ENCODE measurements around the gene LNX2.

Gene LNX2

GRCh38 chr13:27592865-27593264 is 27.5 kb downstream of the LNX2 start:
- Histone ChIP-seq H3K27ac (ENCODE audit: low read depth, low read length) (no peak overlapping the region), H3K36me3 (ENCODE audit: low read length) (no peaks in the 10 kb centered on the region), H4K20me1 (ENCODE audit: low read depth, low read length) (peaks cover 17% of the 10 kb centered on the region), H3K79me2 (ENCODE audit: insufficient read depth, low read length) (peaks cover 10% of the 10 kb centered on the region; the same call in 1 of the 2 replicates), H3K9ac (ENCODE audit: low read length) (no peak overlapping the region), H2AFZ (ENCODE audit: low read depth, low read length, severe bottlenecking) (no peak overlapping the region), H3K9me2 (replicated peaks; ENCODE audit: insufficient read depth, low read length) (no peaks in the 10 kb centered on the region), H3K4me2 (ENCODE audit: low read depth, low read length, poor library complexity, severe bottlenecking) (no peak overlapping the region), H3K4me3 (ENCODE audit: insufficient read depth, low read length, poor library complexity, severe bottlenecking) (no peak overlapping the region), H3K9me3 (ENCODE audit: insufficient read depth, low read length) (no peaks in the 10 kb centered on the region), H3F3A (ENCODE audit: insufficient read depth) (no peaks in the 10 kb centered on the region), H3K27me3 (ENCODE audit: low read length) (no peaks in the 10 kb centered on the region)
- no peak for TF ChIP-seq EZH2phosphoT487 (conservative IDR thresholded peaks at IDR 0.05; ENCODE audit: low read length)
- TF ChIP-seq, protein P1, sequence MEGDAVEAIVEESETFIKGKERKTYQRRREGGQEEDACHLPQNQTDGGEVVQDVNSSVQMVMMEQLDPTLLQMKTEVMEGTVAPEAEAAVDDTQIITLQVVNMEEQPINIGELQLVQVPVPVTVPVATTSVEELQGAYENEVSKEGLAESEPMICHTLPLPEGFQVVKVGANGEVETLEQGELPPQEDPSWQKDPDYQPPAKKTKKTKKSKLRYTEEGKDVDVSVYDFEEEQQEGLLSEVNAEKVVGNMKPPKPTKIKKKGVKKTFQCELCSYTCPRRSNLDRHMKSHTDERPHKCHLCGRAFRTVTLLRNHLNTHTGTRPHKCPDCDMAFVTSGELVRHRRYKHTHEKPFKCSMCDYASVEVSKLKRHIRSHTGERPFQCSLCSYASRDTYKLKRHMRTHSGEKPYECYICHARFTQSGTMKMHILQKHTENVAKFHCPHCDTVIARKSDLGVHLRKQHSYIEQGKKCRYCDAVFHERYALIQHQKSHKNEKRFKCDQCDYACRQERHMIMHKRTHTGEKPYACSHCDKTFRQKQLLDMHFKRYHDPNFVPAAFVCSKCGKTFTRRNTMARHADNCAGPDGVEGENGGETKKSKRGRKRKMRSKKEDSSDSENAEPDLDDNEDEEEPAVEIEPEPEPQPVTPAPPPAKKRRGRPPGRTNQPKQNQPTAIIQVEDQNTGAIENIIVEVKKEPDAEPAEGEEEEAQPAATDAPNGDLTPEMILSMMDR (IDR thresholded peaks at IDR 0.05; ENCODE audit: insufficient read depth, low read length, poor library complexity, severe bottlenecking), result no peak

GRCh38 chr13:27588405-27588804 is 31.9 kb downstream of the LNX2 start:
- Histone ChIP-seq H3K27ac (ENCODE audit: low read depth, low read length) (no peak overlapping the region), H3K9me3 (ENCODE audit: insufficient read depth, low read length) (no peaks in the 10 kb centered on the region), H3K79me2 (ENCODE audit: insufficient read depth, low read length) (peaks cover 4% of the 10 kb centered on the region; the same call in 1 of the 2 replicates), H3K4me3 (ENCODE audit: insufficient read depth, low read length, poor library complexity, severe bottlenecking) (no peak overlapping the region), H3K9ac (ENCODE audit: low read length) (no peak overlapping the region), H3K36me3 (ENCODE audit: low read length) (no peaks in the 10 kb centered on the region), H3K27me3 (ENCODE audit: low read length) (no peaks in the 10 kb centered on the region), H2AFZ (ENCODE audit: low read depth, low read length, severe bottlenecking) (no peak overlapping the region), H3K4me2 (ENCODE audit: low read depth, low read length, poor library complexity, severe bottlenecking) (no peak overlapping the region), H4K20me1 (ENCODE audit: low read depth, low read length) (peaks cover 6% of the 10 kb centered on the region; the same call in 1 of the 2 replicates), H3K9me2 (replicated peaks; ENCODE audit: insufficient read depth, low read length) (no peaks in the 10 kb centered on the region), H3F3A (ENCODE audit: insufficient read depth) (no peaks in the 10 kb centered on the region)
- TF ChIP-seq EZH2phosphoT487 (conservative IDR thresholded peaks at IDR 0.05; ENCODE audit: low read length), result no peak
- TF ChIP-seq, protein P1 (IDR thresholded peaks at IDR 0.05; ENCODE audit: insufficient read depth, low read length, poor library complexity, severe bottlenecking), result no peak

GRCh38 chr13:27587095-27587746 is 33.1 kb downstream of the LNX2 start:
- H3K27ac ChIP-seq (ENCODE audit: low read depth, low read length), result no peak overlapping the region
- no peaks in the 10 kb centered on the region for H3K9me2 ChIP-seq (replicated peaks; ENCODE audit: insufficient read depth, low read length)
- H3F3A ChIP-seq (ENCODE audit: insufficient read depth), result no peaks in the 10 kb centered on the region
- no peak overlapping the region for H3K4me2 ChIP-seq (ENCODE audit: low read depth, low read length, poor library complexity, severe bottlenecking)
- H2AFZ ChIP-seq (ENCODE audit: low read depth, low read length, severe bottlenecking), result no peak overlapping the region
- no peaks in the 10 kb centered on the region for H3K9me3 ChIP-seq (ENCODE audit: insufficient read depth, low read length)
- no peaks in the 10 kb centered on the region for H3K27me3 ChIP-seq (ENCODE audit: low read length)
- TF ChIP-seq, protein P1 (IDR thresholded peaks at IDR 0.05; ENCODE audit: insufficient read depth, low read length, poor library complexity, severe bottlenecking), result no peak
- TF ChIP-seq EZH2phosphoT487 (conservative IDR thresholded peaks at IDR 0.05; ENCODE audit: low read length), result no peak
- no peaks in the 10 kb centered on the region for H3K36me3 ChIP-seq (ENCODE audit: low read length)
- no peak overlapping the region for H3K4me3 ChIP-seq (ENCODE audit: insufficient read depth, low read length, poor library complexity, severe bottlenecking)
- no peak overlapping the region for H3K9ac ChIP-seq (ENCODE audit: low read length)
- H3K79me2 ChIP-seq (ENCODE audit: insufficient read depth, low read length), result peaks cover 4% of the 10 kb centered on the region; the same call in 1 of the 2 replicates
- peaks cover 6% of the 10 kb centered on the region; the same call in 1 of the 2 replicates for H4K20me1 ChIP-seq (ENCODE audit: low read depth, low read length)
